Measurements from ENCODE around the gene ADAM11.
A peak's percentile ranks its signal among the peaks of the same experiment; 100 is the strongest.
"Not testable (repeated sequence)": the region's sequence is repeated elsewhere in the genome, so short reads cannot be mapped to it uniquely, and the experiment has no call there.

Gene ADAM11

DNA sequence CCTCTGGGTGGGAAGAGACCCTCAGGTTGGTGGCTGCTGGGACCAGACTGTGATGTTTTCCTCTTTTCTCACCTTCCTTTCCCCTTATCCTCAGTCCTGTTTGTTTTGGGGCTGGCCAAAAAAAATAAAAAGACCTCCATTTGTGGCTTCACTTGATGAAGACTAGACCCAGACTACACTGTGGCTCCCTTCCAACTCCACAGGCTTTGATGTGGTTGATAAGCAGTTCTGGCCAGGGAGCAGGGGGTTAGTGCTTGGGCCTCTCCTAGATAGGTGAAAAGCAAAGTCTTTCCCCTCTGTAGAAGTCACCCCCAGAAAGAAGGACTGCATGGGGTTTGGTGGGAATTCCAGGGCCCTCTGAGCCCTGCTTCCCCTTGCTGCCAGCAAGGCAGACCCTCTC lies 11.2 kb upstream of the ADAM11 start:
- H3K9me3 ChIP-seq (ENCODE audit: control insufficient read depth, insufficient read depth, low read length), result no peaks in the 10 kb centered on the region
- no peaks in the 10 kb centered on the region for H3K4me1 ChIP-seq (ENCODE audit: control insufficient read depth, insufficient read depth, low read length)
- H3K36me3 ChIP-seq (ENCODE audit: control insufficient read depth, insufficient read depth, low read length), result peaks cover 48% of the 10 kb centered on the region
- H3K9ac ChIP-seq (ENCODE audit: low read depth, low read length), result no peak overlapping the region
- no peak overlapping the region for H3K4me3 ChIP-seq (ENCODE audit: low read depth, low read length)
- no peaks in the 10 kb centered on the region for H3K27me3 ChIP-seq (ENCODE audit: control insufficient read depth, insufficient read depth, low read length)
- H3K27ac ChIP-seq (ENCODE audit: low read depth, low read length), result no peak overlapping the region

GRCh38 chr17:44749076-44749979 lies 9.5 kb upstream of the ADAM11 start:
- H3K4me1 ChIP-seq (ENCODE audit: control insufficient read depth, insufficient read depth, low read length), result no peaks in the 10 kb centered on the region
- no peaks in the 10 kb centered on the region for H3K9me3 ChIP-seq (ENCODE audit: control insufficient read depth, insufficient read depth, low read length)
- H3K27me3 ChIP-seq (ENCODE audit: control insufficient read depth, insufficient read depth, low read length), result 0 out of 2 replicates have a peak, but pooled peaks cover 6% of the 10 kb centered on the region
- H3K4me3 ChIP-seq (ENCODE audit: low read depth, low read length), result no peak overlapping the region
- H3K27ac ChIP-seq (ENCODE audit: low read depth, low read length), result no peak overlapping the region
- H3K9ac ChIP-seq (ENCODE audit: low read depth, low read length), result no peak overlapping the region
- H3K36me3 ChIP-seq (ENCODE audit: control insufficient read depth, insufficient read depth, low read length), result peaks cover 43% of the 10 kb centered on the region

GRCh38 chr17:44749980-44750318 lies 8.8 kb upstream of the ADAM11 start:
- Histone ChIP-seq H3K27me3 (ENCODE audit: control insufficient read depth, insufficient read depth, low read length) (0 out of 2 replicates have a peak, but pooled peaks cover 7% of the 10 kb centered on the region), H3K4me3 (ENCODE audit: low read depth, low read length) (no peak overlapping the region), H3K9ac (ENCODE audit: low read depth, low read length) (no peak overlapping the region), H3K36me3 (ENCODE audit: control insufficient read depth, insufficient read depth, low read length) (peaks cover 43% of the 10 kb centered on the region), H3K9me3 (ENCODE audit: control insufficient read depth, insufficient read depth, low read length) (no peaks in the 10 kb centered on the region), H3K27ac (ENCODE audit: low read depth, low read length) (no peak overlapping the region), H3K4me1 (ENCODE audit: control insufficient read depth, insufficient read depth, low read length) (no peaks in the 10 kb centered on the region)

DNA sequence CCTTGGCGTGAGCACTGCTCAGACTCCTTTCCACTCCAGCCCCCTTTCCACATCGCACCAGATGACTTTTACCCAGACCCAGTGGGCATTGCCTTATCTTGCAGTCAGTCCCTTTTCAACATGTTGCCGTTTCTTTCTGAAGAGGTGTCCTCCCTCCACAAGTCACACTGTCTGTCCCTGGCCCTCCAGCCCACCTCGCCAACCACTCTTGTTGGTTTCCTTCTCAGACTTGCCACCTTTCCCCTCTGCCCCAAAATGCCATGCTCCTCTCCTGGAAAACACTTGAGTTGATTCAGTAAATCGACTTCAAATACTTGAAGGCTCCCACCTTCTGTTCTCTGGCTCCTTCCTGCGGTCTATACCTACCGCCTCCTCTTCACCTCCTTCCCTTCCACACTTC lies 7.5 kb upstream of the ADAM11 start:
- no peaks in the 10 kb centered on the region for H3K9me3 ChIP-seq (ENCODE audit: control insufficient read depth, insufficient read depth, low read length)
- H3K27me3 ChIP-seq (ENCODE audit: control insufficient read depth, insufficient read depth, low read length), result 0 out of 2 replicates have a peak, but pooled peaks cover 9% of the 10 kb centered on the region
- peaks cover 43% of the 10 kb centered on the region for H3K36me3 ChIP-seq (ENCODE audit: control insufficient read depth, insufficient read depth, low read length)

GRCh38 chr17:44751806-44752205 lies 7.0 kb upstream of the ADAM11 start:
- H3K9ac ChIP-seq (ENCODE audit: low read depth, low read length), result no peak overlapping the region
- H3K27ac ChIP-seq (ENCODE audit: low read depth, low read length), result no peak overlapping the region
- no peaks in the 10 kb centered on the region for H3K4me1 ChIP-seq (ENCODE audit: control insufficient read depth, insufficient read depth, low read length)
- no peaks in the 10 kb centered on the region for H3K9me3 ChIP-seq (ENCODE audit: control insufficient read depth, insufficient read depth, low read length)
- peaks cover 42% of the 10 kb centered on the region for H3K36me3 ChIP-seq (ENCODE audit: control insufficient read depth, insufficient read depth, low read length)
- peaks cover 10% of the 10 kb centered on the region; the same call in 1 of the 2 replicates for H3K27me3 ChIP-seq (ENCODE audit: control insufficient read depth, insufficient read depth, low read length)
- H3K4me3 ChIP-seq (ENCODE audit: low read depth, low read length), result no peak overlapping the region

More for the DNA sequence above, 7.5 kb upstream of the ADAM11 start:
- H3K4me3 ChIP-seq (ENCODE audit: low read depth, low read length), result no peak overlapping the region
- no peaks in the 10 kb centered on the region for H3K4me1 ChIP-seq (ENCODE audit: control insufficient read depth, insufficient read depth, low read length)
- no peak overlapping the region for H3K27ac ChIP-seq (ENCODE audit: low read depth, low read length)
- H3K9ac ChIP-seq (ENCODE audit: low read depth, low read length), result no peak overlapping the region

DNA sequence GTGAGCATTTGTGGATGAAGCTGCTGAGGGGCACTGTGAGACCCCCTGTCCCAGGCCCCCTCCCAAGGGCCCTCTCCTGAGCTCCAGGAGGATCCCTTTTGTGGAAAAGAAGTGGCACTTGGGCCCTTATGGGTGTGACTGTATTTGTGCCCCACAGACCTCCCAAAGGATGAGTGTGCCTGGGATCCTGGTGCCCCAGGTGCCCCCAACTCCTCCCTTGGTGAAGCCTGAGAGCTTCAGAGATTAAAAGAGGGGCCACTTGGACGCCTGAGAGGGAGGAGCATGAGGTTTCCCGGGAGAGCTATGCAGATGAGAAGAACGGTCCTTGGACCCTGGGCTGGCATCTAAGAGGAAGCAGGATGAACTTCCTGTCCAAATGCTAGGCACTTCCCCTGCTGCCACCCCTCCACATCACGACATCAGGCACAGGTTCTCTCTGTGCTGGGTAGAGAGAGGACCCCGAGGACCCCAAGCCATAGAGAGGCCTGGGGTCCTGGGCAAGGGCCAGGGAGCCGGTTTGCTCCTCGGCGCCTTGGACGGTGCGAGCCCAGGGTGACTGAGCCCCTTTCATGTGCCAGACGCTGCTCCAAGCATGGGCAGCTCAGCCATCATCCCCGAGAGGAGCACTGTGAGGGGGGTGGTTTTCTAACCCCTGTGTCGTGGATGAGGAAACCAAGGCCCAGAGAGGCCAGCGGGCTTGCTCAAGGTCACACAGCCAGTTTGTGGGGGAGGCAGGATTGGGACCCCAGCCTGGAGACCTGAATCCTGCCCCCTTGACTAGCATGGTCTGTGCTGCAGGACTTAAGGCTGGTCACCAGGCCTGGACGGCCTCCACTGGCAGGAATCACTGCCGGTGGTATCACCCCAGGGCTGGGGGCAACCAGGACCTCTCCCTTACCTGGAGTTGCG lies 5.6 kb upstream of the ADAM11 start:
- Histone ChIP-seq H3K9me3 (ENCODE audit: control insufficient read depth, insufficient read depth, low read length) (no peaks in the 10 kb centered on the region), H3K36me3 (ENCODE audit: control insufficient read depth, insufficient read depth, low read length) (peaks cover 28% of the 10 kb centered on the region), H3K9ac (ENCODE audit: low read depth, low read length) (no peak overlapping the region), H3K27ac (ENCODE audit: low read depth, low read length) (no peak overlapping the region), H3K4me3 (ENCODE audit: low read depth, low read length) (no peak overlapping the region), H3K27me3 (ENCODE audit: control insufficient read depth, insufficient read depth, low read length) (peaks cover 24% of the 10 kb centered on the region), H3K4me1 (ENCODE audit: control insufficient read depth, insufficient read depth, low read length) (no peaks in the 10 kb centered on the region)

GRCh38 chr17:44754276-44754675 lies 4.5 kb upstream of the ADAM11 start:
- Histone ChIP-seq H3K9ac (ENCODE audit: low read depth, low read length) (no peak overlapping the region), H3K4me1 (ENCODE audit: control insufficient read depth, insufficient read depth, low read length) (no peaks in the 10 kb centered on the region), H3K9me3 (ENCODE audit: control insufficient read depth, insufficient read depth, low read length) (no peaks in the 10 kb centered on the region), H3K27ac (ENCODE audit: low read depth, low read length) (no peak overlapping the region), H3K36me3 (ENCODE audit: control insufficient read depth, insufficient read depth, low read length) (peaks cover 19% of the 10 kb centered on the region), H3K4me3 (ENCODE audit: low read depth, low read length) (no peak overlapping the region), H3K27me3 (ENCODE audit: control insufficient read depth, insufficient read depth, low read length) (peaks cover 31% of the 10 kb centered on the region)

DNA sequence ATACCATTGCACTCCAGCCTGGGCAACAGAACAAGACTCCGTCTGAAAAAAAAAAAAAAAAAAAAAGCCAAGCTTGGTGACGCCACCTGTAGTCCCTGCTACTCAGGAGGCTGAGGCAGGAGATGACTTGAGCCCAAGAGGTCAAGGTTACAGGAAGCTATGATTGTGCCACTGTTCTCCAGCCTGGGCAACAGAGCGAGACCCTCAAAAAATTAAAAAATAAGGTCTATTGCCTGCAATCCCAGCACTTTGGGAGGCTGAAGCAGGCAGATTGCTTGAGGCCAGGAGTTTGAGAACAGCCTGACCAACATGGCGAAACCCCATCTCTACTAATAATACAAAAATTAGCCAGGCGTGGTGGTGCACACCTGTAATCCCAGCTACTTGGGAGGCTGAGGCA lies 3.6 kb upstream of the ADAM11 start:
- H3K9ac ChIP-seq (ENCODE audit: low read depth, low read length); H3K9me3 ChIP-seq (ENCODE audit: control insufficient read depth, insufficient read depth, low read length); H3K4me1 ChIP-seq (ENCODE audit: control insufficient read depth, insufficient read depth, low read length); H3K4me3 ChIP-seq (ENCODE audit: low read depth, low read length); H3K27ac ChIP-seq (ENCODE audit: low read depth, low read length); H3K36me3 ChIP-seq (ENCODE audit: control insufficient read depth, insufficient read depth, low read length): not testable (repeated sequence)
- peaks cover 40% of the 10 kb centered on the region for H3K27me3 ChIP-seq (ENCODE audit: control insufficient read depth, insufficient read depth, low read length)

DNA sequence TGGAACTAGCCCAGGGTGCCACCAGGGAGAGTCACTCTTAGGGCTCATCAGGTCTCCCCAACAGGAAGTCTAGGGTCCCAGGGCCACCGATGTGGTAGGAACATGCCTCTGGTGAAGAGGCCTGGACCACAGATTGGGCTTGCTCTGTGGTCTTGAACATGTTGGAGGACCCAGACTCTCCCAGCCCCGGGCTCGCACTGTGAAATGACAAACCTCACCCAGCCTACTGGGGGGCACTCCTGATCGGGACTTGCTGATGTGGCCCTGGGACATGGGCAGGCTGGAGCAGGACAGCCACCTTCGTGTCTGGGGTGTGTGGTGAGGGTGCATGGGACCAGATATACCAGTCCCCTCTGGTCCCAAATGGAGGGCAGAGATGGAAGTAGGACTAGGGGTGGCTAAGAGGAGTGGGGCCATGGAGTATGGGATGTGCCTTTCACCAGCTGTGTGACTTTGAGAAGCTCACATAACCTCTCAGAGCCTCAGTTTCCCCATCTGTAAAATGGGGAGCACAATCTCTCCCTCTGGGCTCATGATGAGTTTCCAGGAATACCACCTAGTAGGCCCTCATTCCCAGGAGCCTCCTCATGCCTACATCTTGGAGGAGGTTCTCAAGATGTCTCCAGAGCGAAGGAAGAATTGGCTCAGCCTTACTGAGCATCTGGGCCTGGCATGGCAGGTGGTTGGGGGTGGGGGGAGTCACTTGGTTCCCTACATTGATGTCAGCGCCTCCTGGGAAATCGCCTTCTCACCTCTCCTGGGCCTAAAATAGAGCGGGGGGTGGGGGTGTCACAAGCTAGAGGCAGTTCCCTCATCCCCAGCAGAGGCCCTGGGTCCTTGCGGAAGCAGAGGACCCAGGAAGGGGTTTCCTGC lies 1.5 kb upstream of the ADAM11 start:
- Histone ChIP-seq H3K27me3 (ENCODE audit: control insufficient read depth, insufficient read depth, low read length) (peaks cover 45% of the 10 kb centered on the region), H3K36me3 (ENCODE audit: control insufficient read depth, insufficient read depth, low read length) (no peaks in the 10 kb centered on the region), H3K27ac (ENCODE audit: low read depth, low read length) (no peak overlapping the region), H3K9me3 (ENCODE audit: control insufficient read depth, insufficient read depth, low read length) (no peaks in the 10 kb centered on the region), H3K9ac (ENCODE audit: low read depth, low read length) (no peak overlapping the region), H3K4me3 (ENCODE audit: low read depth, low read length) (no peak overlapping the region), H3K4me1 (ENCODE audit: control insufficient read depth, insufficient read depth, low read length) (no peaks in the 10 kb centered on the region)

DNA sequence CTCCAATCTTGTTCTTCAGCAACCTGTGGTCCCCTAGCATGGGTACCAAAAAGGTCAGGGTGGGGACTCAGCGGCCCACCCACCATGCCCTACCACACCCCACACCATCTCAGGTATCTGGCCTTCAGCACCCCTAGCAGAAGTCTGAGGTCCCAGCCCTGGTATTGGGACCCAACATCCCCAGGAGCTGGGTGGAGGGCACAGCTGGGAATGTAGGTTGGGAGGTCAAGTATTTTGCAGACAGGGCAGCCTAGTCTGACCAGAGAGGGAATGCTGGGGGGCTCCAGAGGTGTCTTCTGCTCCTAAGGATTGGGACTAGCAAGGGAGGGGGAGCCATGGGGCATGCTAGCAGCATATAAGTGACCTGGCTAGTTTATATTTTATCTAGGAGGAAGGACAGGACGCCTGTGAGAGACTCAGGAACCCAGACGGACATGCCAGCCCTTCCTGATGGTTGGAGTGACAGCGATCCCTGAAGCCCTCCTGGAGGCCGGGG lies 822 bp upstream of the ADAM11 start:
- no peak overlapping the region for H3K27ac ChIP-seq (ENCODE audit: low read depth, low read length)
- H3K4me3 ChIP-seq (ENCODE audit: low read depth, low read length), result peak overlapping the region; percentile 50; the same call in 1 of the 2 replicates
- no peaks in the 10 kb centered on the region for H3K4me1 ChIP-seq (ENCODE audit: control insufficient read depth, insufficient read depth, low read length)
- peaks cover 48% of the 10 kb centered on the region for H3K27me3 ChIP-seq (ENCODE audit: control insufficient read depth, insufficient read depth, low read length)
- H3K9ac ChIP-seq (ENCODE audit: low read depth, low read length), result no peak overlapping the region
- no peaks in the 10 kb centered on the region for H3K36me3 ChIP-seq (ENCODE audit: control insufficient read depth, insufficient read depth, low read length)
- H3K9me3 ChIP-seq (ENCODE audit: control insufficient read depth, insufficient read depth, low read length), result no peaks in the 10 kb centered on the region

Data from HUES48 (cell line).